GM21390 (cell line): Measurements from ENCODE around the gene NPNT.
"Not testable (repeated sequence)": the region's sequence is repeated elsewhere in the genome, so short reads cannot be mapped to it uniquely, and the experiment has no call there.

Source experiments
- ATAC-seq: cut with Tn5 transposase; IDR thresholded peaks from one replicate; pipeline ENCODE4 v1.9.1; 2021; ENCODE audit not compliant: unreplicated experiment

The NPNT gene, protein sequence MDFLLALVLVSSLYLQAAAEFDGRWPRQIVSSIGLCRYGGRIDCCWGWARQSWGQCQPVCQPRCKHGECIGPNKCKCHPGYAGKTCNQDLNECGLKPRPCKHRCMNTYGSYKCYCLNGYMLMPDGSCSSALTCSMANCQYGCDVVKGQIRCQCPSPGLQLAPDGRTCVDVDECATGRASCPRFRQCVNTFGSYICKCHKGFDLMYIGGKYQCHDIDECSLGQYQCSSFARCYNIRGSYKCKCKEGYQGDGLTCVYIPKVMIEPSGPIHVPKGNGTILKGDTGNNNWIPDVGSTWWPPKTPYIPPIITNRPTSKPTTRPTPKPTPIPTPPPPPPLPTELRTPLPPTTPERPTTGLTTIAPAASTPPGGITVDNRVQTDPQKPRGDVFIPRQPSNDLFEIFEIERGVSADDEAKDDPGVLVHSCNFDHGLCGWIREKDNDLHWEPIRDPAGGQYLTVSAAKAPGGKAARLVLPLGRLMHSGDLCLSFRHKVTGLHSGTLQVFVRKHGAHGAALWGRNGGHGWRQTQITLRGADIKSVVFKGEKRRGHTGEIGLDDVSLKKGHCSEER

DNA sequence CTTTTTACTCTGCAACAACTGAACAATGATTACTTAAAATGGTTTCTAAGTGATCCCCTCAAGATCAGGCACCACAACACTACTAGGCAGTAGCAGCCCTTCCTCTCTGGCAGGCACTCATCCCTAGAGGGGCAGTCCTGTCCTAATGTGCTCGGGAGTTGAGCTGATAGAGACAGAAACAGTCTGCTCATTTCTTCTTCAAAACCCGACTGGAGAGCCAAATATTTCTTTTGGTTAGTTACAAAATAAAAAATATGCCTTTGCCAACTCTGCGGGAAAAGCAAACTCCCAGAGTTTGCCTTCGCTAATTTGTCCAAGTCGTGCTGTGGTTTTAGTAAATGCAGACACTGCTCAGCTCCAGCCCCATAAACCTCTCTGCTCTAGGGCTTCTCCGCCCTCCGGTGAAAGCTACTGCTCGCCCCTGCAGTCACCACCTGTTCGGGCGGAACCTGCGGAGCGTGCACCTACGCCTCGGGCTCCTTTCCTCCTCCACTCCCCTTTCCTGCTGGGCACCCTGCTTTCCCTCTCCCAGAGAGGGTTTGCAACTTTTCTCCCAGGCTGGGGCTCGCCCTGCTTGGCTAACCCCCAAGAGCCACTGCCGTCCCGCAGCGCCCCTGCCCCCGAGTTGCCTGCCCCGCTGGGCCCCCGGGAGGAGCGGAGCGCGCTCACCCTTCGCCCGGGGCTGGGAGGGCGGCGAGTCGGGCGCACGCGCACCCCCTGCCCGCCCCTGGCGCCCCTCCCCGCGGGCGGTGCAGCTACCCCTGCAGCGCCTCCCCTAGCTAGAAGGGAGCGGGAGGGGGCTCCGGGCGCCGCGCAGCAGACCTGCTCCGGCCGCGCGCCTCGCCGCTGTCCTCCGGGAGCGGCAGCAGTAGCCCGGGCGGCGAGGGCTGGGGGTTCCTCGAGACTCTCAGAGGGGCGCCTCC is at the start of gene NPNT:
Gene NPNT (plus strand): TSS at position 812 of the 923 bp plus-strand sequence. CDS start 182 bp downstream, outside the sequence.
- peak; percentile 35 for ATAC-seq

DNA sequence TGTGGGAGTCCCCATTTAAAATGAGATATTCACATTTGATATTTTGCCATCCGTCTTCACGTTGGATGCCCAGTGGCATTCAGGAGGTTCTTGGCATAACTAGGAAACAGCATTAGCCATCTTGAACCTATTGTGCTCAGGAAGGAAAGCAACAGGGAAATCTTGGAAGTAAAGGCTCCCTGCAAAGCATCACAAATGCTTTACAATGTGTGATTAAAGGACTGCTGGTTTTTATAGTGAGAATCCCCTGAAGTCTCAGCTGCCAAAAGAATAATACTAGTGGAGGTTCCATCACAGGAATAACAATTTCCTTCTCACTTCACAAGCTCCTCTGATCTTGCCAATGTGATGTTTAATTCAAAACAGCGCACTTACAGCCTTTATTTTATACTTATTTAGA is 49.7 kb upstream of the NPNT start:
- ATAC-seq = no peak

DNA sequence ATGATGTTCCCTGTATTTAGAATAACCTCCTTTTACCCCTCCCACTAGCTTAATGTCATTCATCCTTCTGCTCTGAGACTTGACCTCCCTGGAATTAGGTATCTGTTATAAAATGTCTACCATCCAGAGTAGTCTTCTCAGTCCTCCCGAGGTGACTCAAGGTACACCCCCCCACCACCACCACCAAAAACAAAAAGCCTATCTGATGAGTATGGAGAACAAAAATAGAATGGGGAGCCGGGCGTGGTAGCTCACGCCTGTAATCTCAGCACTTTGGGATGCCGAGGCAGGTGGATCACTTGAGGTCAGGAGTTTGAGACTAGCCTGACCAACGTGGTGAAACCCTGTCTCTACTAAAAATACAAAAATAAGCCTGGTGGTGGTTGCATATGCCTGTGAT is 46.9 kb upstream of the NPNT start:
- ATAC-seq = not testable (repeated sequence)

DNA sequence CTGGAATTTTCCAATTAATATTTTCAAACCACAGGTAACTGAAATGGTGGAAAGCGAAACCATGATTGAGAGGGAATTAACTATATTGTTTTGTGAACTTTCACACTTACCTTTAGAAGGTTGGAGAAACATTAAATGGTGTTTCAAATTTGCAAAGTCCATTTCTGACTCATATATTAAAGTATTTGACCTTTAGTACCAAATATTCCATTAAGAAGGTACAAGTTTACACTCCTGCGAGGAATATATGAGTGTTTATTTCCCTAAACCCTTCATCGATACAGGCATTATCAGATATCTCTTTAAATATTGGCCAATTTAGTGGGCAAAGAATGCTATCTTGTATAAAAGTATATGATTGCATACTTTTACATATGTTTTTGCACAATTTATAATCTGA is 44.1 kb upstream of the NPNT start:
- ATAC-seq = no peak

DNA sequence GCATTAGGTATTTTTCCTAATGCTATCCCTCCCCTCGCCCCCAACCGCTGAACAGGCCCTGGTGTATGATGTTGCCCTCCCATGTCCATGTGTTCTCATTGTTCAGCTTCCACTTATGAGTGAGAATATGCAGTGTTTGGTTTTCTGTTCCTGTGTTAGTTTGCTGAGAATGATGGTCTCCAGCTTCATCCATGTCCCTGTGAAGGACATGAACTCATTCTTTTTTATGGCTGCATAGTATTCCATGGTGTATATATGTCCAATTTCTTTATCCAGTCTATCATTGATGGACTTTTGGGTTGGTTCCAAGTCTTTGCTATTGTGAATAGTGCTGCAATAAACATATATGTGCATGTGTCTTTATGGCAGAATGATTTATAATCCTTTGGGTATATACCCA is 43.0 kb upstream of the NPNT start:
- ATAC-seq = not testable (repeated sequence)

DNA sequence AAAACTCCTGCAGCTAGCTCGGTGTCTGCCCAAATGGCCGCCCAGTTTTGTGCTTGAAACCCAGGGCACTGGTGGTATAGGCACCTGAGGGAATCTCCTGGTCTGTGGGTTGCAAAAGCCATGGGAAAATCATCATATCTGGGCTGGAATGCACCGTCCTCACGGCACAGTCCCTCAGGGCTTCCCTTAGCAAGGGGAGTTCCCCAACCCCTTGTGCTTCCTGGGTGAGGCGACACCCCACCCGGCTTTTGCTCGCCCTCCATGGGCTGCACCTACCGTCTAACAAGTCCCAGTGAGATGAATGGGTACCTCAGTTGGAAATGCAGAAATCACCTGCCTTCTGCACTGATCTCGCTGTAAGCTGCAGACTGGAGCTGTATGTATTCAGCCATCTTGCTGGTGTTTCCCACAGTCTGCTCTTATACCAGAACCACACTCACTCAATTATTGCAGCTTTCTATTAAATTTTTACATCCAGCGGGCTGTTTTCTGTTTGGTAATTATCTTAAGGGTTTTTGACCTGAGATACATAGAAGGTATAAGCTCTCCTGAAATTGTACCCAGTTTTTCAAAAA is 36.7 kb upstream of the NPNT start:
- ATAC-seq = peak; percentile 49

DNA sequence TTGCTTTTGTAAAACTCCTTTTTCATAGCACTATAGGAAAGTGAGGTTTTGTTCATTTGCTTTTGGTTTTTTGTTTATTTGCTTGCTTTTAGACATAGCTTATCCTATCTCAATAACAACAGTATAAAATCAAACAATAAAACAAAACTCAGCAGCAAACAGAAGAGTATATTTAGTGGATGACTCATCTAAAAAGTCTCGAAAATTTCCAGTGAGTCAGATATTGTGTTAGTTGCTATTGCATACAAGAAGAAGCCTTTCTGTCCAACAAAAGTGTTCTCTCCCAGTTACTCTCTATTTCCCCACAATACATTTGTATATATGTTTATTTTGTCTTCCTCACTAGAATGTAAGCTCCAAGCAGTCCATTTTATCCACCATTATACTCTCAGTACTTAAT is 36.0 kb upstream of the NPNT start:
- ATAC-seq = no peak

DNA sequence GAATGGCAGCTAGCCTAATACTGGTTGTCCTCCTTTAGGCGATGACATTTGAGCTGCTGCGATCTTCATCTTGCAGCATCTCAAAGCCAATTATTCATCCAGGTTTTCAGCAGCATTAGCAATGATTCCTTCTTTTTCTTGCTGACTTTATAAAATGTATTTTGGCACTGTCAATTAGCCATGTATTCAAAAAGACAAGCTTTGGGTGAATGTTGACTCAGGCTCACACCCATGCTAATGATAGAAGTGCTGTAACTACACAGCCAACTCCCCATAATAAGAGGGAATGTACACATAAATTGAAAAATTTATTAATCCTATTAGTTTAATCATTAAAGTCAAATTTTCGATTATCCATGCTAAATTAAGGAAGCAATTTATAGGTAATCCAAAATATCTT is 24.3 kb upstream of the NPNT start:
- no peak for ATAC-seq

DNA sequence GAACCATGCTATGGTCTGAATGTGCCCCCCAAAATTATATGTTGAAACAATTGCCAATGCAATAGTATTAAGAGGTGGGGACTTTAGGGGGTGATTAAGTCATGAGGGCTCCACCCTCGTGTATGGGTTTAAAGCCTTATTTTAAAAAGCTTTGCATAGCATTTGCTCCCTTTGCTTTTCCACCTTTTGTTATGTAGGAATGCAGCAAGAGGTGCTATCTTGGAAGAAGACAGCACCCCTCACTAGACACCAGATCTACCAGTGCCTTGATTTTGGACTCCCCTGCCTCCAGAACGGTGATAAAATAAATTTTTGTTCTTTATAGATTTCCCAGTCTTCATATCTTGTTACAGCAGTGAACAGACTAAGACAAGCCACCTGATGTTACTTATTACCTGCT is 23.3 kb upstream of the NPNT start:
- no peak for ATAC-seq

DNA sequence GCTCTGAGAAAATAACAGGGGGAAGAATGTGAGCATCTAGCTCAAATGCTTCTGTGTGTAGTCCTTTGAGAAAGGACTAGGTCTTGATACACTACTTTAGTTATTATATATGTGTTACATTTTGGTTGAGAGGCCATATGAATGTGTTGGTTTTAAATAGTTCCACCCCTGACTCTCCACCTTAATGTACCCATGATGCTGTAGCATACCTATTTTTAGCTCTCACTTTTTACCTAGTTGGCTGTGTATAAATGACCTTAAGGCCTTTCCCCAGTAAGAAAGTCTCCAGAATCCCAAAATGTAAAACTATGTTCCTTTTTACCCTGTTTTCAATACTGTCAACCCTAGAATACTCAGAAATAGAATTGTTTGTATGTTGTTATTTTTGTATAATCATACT is 20.0 kb upstream of the NPNT start:
- ATAC-seq = no peak

DNA sequence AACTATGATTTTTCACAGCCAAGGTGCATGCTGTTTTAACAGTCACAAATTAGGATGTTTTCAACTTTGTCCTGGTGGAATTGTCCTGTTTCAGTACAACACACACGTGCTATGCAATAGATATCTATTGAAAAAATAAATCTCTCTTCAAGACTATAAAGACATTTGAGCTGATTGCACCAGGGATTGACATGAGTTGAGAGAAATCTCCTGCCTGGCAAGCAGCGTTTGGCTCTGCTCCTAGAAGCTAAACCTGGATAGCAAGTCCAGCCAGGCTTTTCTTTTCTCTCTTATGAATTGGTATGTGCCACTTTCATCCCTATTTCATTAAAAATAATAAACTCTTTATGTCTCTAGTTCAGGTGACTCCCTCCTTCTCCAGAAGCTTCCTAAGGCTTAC is 16.6 kb upstream of the NPNT start:
- no peak for ATAC-seq

DNA sequence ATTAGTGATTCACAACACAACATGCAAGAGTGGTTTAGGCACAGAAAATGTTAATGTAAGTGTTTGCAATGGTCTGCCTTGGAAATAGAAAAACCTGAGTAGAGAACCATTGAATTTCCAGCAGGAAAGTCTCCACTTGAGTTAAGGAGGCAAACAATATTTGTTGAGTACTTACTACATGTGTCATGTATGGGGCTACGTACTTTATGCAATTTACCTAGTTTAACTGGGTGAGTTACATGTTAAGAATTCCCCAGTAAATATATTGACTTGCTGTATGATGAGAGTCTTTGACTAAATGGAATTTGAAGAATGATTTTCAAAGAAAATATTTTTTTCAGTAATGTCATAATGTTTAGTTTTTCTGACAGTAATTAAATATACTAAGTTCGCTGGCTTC is 7.8 kb upstream of the NPNT start:
- no peak for ATAC-seq

DNA sequence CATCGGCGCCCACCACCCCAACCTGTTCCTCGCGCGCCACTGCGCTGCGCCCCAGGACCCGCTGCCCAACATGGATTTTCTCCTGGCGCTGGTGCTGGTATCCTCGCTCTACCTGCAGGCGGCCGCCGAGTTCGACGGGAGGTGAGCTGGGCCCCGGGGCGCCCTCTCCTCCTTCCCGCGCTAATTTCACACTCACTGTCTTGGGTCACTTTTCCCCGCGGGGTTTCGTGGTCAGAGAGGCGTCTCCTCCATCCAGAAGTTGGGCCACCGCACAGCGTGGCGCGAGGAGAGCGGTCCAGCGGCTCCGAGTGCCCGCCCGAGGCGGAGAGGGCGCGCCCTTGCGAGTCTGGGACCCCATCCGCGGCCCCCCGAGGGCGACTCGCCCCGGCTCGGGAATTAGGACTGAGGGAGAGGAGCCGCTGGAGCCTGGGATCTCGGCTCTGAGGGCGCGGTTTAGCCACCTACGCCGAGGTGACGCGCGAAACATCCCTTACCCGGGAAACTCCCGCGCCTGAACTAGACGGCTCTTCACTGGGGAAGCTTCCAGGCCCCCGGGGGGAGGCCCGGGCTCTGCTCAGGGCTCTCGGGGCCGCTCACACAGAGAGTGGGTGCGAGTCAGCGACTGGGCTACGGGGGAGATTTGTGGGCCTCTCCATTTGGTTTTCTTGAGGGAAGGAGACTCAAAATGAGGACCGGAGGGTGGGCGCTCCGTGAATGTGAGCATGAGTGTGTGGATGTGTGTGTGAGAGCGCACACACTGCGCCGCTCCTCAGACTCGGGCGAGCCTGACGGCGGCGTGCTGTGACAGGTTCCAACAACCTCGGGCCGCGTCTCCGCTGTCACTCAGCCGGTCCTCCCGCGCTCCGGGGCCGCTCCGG is 551 bp downstream of the NPNT start:
- ATAC-seq = peak; percentile 40

DNA sequence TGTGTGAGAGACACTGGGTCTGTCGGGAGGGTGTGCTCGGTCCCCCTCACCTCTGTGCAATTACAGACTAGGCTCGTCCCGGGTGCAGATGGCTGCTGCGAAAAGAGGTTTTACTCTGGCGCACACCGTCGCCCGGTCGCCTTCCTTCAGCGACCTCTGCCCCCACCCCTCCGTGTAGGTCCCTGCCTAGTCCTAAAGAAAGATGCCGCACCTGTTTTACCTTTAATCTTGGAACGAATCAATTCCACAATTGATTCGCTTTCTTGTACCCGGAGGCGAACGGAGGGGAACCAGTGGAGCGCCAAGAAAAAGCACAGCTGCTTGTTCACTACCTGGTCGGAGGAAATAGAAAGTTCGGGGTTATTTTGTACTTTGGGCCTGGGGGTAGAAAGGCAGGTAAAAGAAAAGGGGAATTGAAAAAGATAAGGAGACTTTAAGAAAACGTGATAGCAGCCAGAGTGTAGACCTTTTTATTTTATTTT is 1.2 kb downstream of the NPNT start:
- ATAC-seq = peak; percentile 19

DNA sequence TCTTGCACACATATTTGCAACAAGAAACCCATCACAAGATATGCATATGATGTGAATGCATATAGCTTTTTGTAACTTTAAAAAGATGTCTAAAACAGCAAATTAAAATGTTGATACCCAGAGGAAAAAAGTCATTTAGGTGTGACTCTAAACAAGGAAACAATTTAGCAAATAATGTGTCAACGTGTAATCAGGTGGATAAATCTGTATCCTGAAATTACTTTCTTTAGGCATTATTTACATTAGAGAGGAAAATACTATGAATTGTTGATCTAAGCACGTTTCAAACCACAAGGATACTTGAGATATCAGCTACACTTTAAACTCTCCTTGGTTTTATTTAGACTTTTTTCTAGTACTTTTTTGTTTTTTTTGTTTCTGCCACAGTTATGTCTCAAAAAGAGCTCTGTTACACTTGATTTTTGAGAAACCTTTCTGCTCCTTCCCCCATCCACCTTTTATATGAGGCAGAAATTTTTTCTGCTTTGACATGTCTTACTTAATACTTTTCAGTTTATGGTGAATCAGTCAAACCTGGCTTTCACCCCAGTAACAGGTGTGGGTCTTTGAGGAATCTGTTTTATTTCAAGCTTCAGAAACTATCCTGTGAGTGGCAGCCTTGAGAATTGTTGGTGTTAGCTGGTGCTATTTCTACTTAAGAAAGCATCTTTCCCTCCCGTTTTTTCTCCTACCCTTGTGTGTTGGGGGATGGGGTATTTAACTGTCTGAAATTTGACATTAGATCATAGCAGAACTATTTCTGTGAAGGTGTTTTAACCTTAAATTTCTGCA is 1.9 kb downstream of the NPNT start:
- ATAC-seq = no peak

DNA sequence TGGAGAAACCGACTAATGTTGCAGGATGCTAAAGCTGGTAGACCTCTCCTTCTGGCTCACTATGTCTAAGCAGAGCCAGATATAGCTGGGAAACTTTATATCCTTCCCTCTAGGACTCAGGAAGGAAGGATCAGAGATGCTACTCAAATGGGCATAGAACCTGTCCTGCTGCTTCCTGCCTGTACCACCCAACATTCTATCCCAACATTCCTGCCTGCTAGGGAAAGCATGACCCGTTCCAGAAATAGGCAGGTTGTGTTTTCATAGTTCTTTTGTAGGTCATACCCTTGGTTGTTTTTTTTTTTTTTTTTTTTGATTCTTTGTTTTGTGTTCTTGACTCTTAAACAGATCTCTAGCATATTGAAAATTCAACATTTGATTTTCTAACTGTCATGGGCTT is 5.3 kb downstream of the NPNT start:
- ATAC-seq = no peak

DNA sequence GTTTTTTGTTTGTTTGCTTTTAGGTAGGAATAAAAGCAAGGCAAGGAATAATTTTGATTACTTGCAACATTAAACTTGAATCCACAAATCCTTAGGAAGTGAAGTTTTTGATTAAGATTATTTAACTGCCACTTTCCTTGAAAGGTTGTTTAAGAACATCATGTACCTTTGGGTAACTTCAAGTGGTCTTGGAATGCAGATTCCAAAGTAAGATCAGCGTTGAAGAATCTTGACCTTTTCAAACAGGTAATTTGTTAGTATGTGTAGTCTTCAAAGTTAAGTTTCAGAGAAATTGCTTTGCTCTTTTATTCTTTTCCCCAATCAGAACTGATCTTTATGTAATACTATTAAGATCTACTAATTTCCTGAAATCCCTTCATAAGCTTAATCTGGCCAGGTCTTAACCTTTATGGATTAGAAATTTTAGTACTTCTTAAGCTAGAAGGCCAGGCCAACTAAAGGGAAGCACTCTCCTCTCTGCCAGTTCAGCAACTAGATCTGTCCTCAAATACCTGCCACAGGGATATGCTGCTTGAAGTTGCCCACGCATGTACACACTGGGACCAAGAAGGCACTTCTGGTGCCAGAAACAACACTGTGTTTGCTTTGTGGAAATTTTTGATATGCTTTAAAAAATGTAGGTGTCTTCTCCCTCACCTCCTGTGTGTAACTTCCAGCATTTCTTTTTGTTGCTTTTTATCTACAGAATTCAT is 7.4 kb downstream of the NPNT start:
- no peak for ATAC-seq

DNA sequence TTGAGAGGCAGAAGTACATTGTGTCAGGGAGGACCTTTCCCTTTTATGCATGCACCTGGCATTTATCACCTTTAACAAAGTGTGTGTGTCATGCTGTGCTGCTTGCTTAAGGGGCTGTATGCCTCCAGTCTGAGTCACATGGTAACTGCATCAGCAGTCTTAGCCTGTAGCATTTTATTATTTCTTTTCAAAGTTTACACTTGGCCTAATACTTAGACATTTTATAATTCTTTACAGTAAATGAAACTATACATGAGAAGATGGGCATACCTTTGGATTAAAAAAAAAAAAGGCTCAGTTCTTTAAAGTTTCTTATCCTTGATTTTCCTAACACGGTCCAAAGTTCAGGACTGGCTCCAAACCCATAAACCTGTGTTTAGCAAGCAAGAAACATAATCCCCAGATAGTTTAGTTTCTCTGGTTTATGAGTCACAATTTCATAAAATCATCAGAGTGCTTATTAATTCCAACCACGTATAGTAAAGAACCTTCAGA is 14.6 kb downstream of the NPNT start:
- ATAC-seq = no peak

DNA sequence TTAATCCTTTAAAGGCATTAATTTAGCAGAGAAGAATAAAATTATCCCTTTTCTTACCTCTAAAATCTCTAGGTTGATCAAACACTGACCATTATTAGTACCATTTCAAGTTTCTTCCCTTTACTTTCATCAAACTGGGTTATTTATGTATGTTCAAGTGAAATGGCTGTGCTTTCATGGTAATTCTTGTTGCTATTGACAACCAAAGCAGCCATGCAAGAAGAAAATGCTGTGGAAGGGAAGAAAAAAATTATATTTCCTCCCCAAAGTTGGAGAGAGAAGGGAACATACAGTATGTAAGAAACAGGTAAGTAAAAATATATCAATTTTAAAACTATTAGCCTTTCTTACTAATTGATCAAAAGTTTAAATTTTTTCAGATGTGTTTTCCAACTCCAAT is 16.2 kb downstream of the NPNT start:
- no peak for ATAC-seq
